Activated CD4-positive, alpha-beta memory T cell treated with anti-CD3 and anti-CD28 coated beads for 36 hours (primary cell): ENCODE results near the gene CADM1. TPM values are rescaled to one million over a fixed set of nuclear protein-coding genes. Genes with fewer than 3 reads are reported as not detected.
A peak's percentile ranks its signal among the peaks of the same experiment; 100 is the strongest.

Experiments
- CTCF ChIA-PET: fragments of 350-600 bp; sonication (Branson Sonifier 250); formaldehyde crosslinking; loops from one replicate; lab custom pipeline; 2021; ENCODE audit warnings: antibody characterized with exemption, inconsistent platforms; lab: Charles Lee
- POLR2A ChIA-PET: fragments of 350-600 bp; sonication (Branson Sonifier 250); formaldehyde crosslinking; loops from one replicate; lab custom pipeline; 2021; ENCODE audit warnings: antibody characterized with exemption; lab: Charles Lee
- DNase-seq: peaks from one replicate; pipeline ENCODE4 v3.0.0-alpha.2; 2020
- H3K27ac Mint-ChIP-seq: one replicate; pipeline ENCODE4 v1.8.0; 2021; ENCODE audit warnings: mixed read lengths
- H3K27me3 Mint-ChIP-seq: one replicate; pipeline ENCODE4 v1.8.0; 2021; ENCODE audit warnings: mixed read lengths
- H3K36me3 Mint-ChIP-seq: one replicate; pipeline ENCODE4 v1.8.0; 2021; ENCODE audit warnings: mixed read lengths
- H3K4me1 Mint-ChIP-seq: one replicate; pipeline ENCODE4 v1.8.0; 2021; ENCODE audit warnings: low read depth, mixed read lengths
- H3K4me3 Mint-ChIP-seq: one replicate; pipeline ENCODE4 v1.8.0; 2021; ENCODE audit warnings: mild to moderate bottlenecking, mixed read lengths
- H3K9me3 Mint-ChIP-seq: one replicate; pipeline ENCODE4 v1.8.0; 2021; ENCODE audit warnings: mixed read lengths
- intact Hi-C: fragments of 100-400 bp; cut with micrococcal nuclease; formaldehyde crosslinking; loops from one replicate; pipeline ENCODE4 v1.15.1; 2023
- total RNA-seq, 2 experiments: library from RNA; stranded (reverse); gene quantifications; one replicate each; pipeline ENCODE4 v1.2.3, GENCODE V29; 2021

Gene CADM1
- total RNA-seq, 2 experiments from 2014 or later: 0.95 to 1.5 TPM

DNA sequence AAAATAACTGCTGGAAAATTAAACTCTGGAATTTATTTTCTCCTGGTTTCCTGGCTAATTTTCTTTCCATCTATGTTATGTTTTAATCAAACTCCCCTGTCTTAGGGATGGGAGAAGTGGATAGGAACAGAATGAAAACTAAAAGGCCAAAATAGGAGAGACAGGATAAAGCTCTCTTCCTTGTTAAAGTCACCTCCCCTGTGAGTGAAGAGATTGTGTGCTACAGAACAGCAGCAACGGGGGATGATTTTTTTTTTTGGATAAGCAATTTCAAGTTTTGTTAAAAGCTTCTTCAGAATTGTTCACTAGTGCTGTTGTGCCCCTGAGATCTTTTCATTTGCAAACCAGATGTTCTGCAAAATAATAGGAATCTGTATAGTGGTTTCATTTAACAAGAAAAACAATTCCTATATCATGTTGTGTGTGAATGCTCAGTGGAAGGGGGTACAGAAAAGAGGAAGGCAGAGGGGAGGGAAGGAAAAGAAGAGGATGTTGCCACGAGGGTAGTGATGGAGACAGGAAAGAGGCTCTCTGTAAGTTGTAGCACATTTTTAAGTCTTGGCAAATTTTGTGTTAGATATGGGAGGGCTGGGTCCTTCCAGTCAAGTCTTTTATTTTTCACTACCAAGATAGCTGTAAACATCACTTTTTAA lies 301.2 kb downstream of the CADM1 start:
- intact Hi-C loops: no loop called here
- Mint-ChIP-seq H3K9me3 (no peaks in the 10 kb centered on the region), H3K36me3 (no peaks in the 10 kb centered on the region), H3K4me1 (no peaks in the 10 kb centered on the region), H3K4me3 (no peak overlapping the region), H3K27me3 (peaks cover 2% of the 10 kb centered on the region), H3K27ac (no peak overlapping the region)
- CTCF ChIA-PET: interaction anchor here (0.9 kb wide), 1 partner anchor 25 kb away, joined by 3 read pairs; no protein-coding TSS in a partner anchor
- POLR2A ChIA-PET: no interaction called here
- DNase-seq: no peak

GRCh38 chr11:115202074-115202473 lies 302.1 kb downstream of the CADM1 start:
- ChIA-PET POLR2A (no interaction called here), CTCF (no interaction called here)
- no peak overlapping the region for H3K27ac Mint-ChIP-seq
- no peaks in the 10 kb centered on the region for H3K36me3 Mint-ChIP-seq
- intact Hi-C loops: no loop called here
- peaks cover 2% of the 10 kb centered on the region for H3K27me3 Mint-ChIP-seq
- H3K4me3 Mint-ChIP-seq: no peak overlapping the region
- peaks cover 2% of the 10 kb centered on the region for H3K4me1 Mint-ChIP-seq
- H3K9me3 Mint-ChIP-seq: no peaks in the 10 kb centered on the region
- DNase-seq: no peak

GRCh38 chr11:115201111-115201792 lies 303.0 kb downstream of the CADM1 start:
- intact Hi-C loops: no loop called here
- peaks cover 2% of the 10 kb centered on the region for H3K4me1 Mint-ChIP-seq
- ChIA-PET CTCF (no interaction called here), POLR2A (no interaction called here)
- H3K27me3 Mint-ChIP-seq: peaks cover 2% of the 10 kb centered on the region
- DNase-seq: no peak
- no peaks in the 10 kb centered on the region for H3K36me3 Mint-ChIP-seq
- H3K9me3 Mint-ChIP-seq: no peaks in the 10 kb centered on the region
- no peak overlapping the region for H3K4me3 Mint-ChIP-seq
- no peak overlapping the region for H3K27ac Mint-ChIP-seq

GRCh38 chr11:115199481-115200069 lies 304.6 kb downstream of the CADM1 start:
- Mint-ChIP-seq H3K4me1 (peaks cover 8% of the 10 kb centered on the region), H3K27me3 (peaks cover 2% of the 10 kb centered on the region), H3K36me3 (no peaks in the 10 kb centered on the region), H3K27ac (no peak overlapping the region), H3K9me3 (no peaks in the 10 kb centered on the region), H3K4me3 (no peak overlapping the region)
- intact Hi-C loops: no loop called here
- CTCF ChIA-PET: no interaction called here
- DNase-seq: no peak
- POLR2A ChIA-PET: no interaction called here

- ChIA-PET POLR2A (no interaction called here), CTCF (no interaction called here)
- no peaks in the 10 kb centered on the region for H3K36me3 Mint-ChIP-seq
- H3K27me3 Mint-ChIP-seq: peaks cover 2% of the 10 kb centered on the region
- H3K4me3 Mint-ChIP-seq: no peak overlapping the region
- peaks cover 18% of the 10 kb centered on the region for H3K4me1 Mint-ChIP-seq
- no peaks in the 10 kb centered on the region for H3K9me3 Mint-ChIP-seq
- no peak overlapping the region for H3K27ac Mint-ChIP-seq
- DNase-seq: no peak
- intact Hi-C loops: no loop called here
These were observed 305.9 kb downstream of the CADM1 start for GRCh38 chr11:115198321-115198741.

DNA sequence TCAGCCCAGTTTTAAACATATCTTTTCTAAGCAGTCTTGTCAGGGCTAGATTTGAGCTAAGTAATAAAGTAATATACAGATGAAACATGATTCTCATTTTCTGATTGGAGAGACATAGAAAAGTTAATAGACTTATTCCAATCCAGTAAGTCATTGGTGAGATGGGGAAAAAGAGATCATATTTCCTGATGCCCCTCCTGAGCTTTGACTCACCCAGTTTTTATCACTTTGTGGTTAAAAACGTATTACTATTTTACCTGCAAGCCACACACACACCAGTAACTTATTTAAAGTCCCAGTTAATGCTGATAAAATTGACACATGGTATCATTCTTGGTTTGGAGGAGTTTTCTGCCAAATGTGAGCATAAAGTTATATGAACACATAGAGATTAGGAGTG lies 306.8 kb downstream of the CADM1 start:
- Mint-ChIP-seq H3K4me3 (no peak overlapping the region), H3K9me3 (no peaks in the 10 kb centered on the region), H3K4me1 (peaks cover 18% of the 10 kb centered on the region), H3K27ac (no peak overlapping the region), H3K36me3 (no peaks in the 10 kb centered on the region), H3K27me3 (peaks cover 2% of the 10 kb centered on the region)
- POLR2A ChIA-PET: interaction anchor here (1.0 kb wide), 1 partner anchor 25 kb away, joined by 3 read pairs; no protein-coding TSS in a partner anchor
- intact Hi-C loops: no loop called here
- DNase-seq: no peak
- CTCF ChIA-PET: no interaction called here

GRCh38 chr11:115197031-115197430 lies 307.2 kb downstream of the CADM1 start:
- Mint-ChIP-seq H3K4me1 (peaks cover 18% of the 10 kb centered on the region), H3K36me3 (no peaks in the 10 kb centered on the region), H3K9me3 (no peaks in the 10 kb centered on the region), H3K27ac (no peak overlapping the region), H3K4me3 (no peak overlapping the region), H3K27me3 (peaks cover 2% of the 10 kb centered on the region)
- no peak for DNase-seq
- ChIA-PET CTCF (no interaction called here), POLR2A (interaction anchor here (1.0 kb wide), 1 partner anchor 26 kb away, joined by 3 read pairs; no protein-coding TSS in a partner anchor)
- intact Hi-C loops: no loop called here

GRCh38 chr11:115194802-115195110 lies 309.5 kb downstream of the CADM1 start:
- H3K4me3 Mint-ChIP-seq: peak overlapping the region; percentile 42
- peak overlapping the region; percentile 72 for H3K27ac Mint-ChIP-seq
- H3K4me1 Mint-ChIP-seq: peaks cover 18% of the 10 kb centered on the region
- CTCF ChIA-PET: no interaction called here
- intact Hi-C loops: loop anchor here (1.0 kb wide), 1 partner anchor 28 kb away; no protein-coding TSS in a partner anchor
- no peaks in the 10 kb centered on the region for H3K36me3 Mint-ChIP-seq
- POLR2A ChIA-PET: interaction anchor here (1.1 to 1.9 kb wide), 2 partner anchors 24 to 28 kb away, joined by 3 to 5 read pairs; no protein-coding TSS in a partner anchor
- peaks cover 6% of the 10 kb centered on the region for H3K27me3 Mint-ChIP-seq
- H3K9me3 Mint-ChIP-seq: no peaks in the 10 kb centered on the region
- peak; percentile 45 for DNase-seq

DNA sequence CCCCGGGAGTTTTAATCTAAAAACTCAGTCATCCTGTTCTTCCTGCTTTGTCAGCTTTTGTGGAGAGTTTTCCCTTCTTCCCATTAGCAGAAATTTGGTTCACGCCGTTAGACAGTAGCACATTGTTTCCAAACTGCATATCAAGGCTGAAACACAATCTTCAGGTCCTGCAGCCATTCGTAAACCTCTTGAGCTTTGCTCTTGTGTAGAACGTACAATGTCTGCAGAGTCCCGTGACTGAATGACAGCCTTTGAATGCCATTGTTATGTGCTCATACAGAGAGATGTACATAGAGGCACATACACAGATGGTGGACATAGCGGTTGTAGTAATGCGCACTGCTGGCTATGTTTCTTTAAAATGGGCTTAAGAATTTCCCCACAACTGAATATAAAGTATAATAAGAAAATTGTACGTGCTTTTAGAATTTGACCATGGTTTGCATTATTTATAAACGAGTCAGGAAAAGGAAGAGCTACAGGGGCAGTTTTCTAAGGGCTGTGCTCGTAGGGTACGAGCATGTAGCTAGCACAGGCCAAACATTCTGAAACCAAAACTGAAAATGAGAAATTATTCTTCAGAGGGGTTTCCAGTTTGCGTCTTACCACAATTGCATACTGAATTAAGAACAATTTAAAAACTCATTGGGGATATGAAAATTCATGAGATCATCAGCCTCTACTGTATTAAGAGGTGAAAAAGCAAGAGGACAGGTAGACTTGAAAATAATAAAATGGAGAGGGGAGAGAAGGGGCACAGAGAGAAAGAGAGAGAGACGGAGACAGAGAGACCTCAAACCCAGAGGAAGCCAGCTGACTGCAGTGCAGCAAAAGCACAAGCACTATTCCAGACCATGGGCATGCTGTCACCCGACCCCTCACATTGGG lies 310.1 kb downstream of the CADM1 start:
- H3K4me3 Mint-ChIP-seq: peak overlapping the region; percentile 42
- intact Hi-C loops: loop anchor here (1.0 kb wide), 1 partner anchor 28 kb away; no protein-coding TSS in a partner anchor

GRCh38 chr11:115191761-115192160 lies 312.5 kb downstream of the CADM1 start:
- intact Hi-C loops: no loop called here
- no peak overlapping the region for H3K27ac Mint-ChIP-seq
- CTCF ChIA-PET: no interaction called here

More for the DNA sequence above, 310.1 kb downstream of the CADM1 start:
- ChIA-PET CTCF (no interaction called here), POLR2A (interaction anchor here (1.1 to 1.9 kb wide), 2 partner anchors 25 to 28 kb away, joined by 3 to 5 read pairs; no protein-coding TSS in a partner anchor)
- peak overlapping the region; percentile 72 for H3K27ac Mint-ChIP-seq
- H3K36me3 Mint-ChIP-seq: no peaks in the 10 kb centered on the region
- peaks cover 18% of the 10 kb centered on the region for H3K4me1 Mint-ChIP-seq
- no peak for DNase-seq
- no peaks in the 10 kb centered on the region for H3K9me3 Mint-ChIP-seq
- peaks cover 7% of the 10 kb centered on the region for H3K27me3 Mint-ChIP-seq

GRCh38 chr11:115190196-115190595 lies 314.0 kb downstream of the CADM1 start:
- no peak overlapping the region for H3K4me3 Mint-ChIP-seq
- CTCF ChIA-PET: interaction anchor here (0.8 kb wide), 1 partner anchor 21 kb away, joined by 3 read pairs; no protein-coding TSS in a partner anchor
- H3K36me3 Mint-ChIP-seq: no peaks in the 10 kb centered on the region
- H3K4me1 Mint-ChIP-seq: peaks cover 15% of the 10 kb centered on the region
- H3K27me3 Mint-ChIP-seq: peaks cover 9% of the 10 kb centered on the region
- no peaks in the 10 kb centered on the region for H3K9me3 Mint-ChIP-seq
- intact Hi-C loops: no loop called here
- no peak overlapping the region for H3K27ac Mint-ChIP-seq
- DNase-seq: no peak
- POLR2A ChIA-PET: no interaction called here

More at GRCh38 chr11:115191761-115192160, 312.5 kb downstream of the CADM1 start:
- POLR2A ChIA-PET: no interaction called here
- no peak for DNase-seq
- Mint-ChIP-seq H3K9me3 (no peaks in the 10 kb centered on the region), H3K4me1 (peaks cover 15% of the 10 kb centered on the region), H3K27me3 (peaks cover 6% of the 10 kb centered on the region), H3K36me3 (no peaks in the 10 kb centered on the region), H3K4me3 (no peak overlapping the region)
